ENCODE results near the gene DYNLL2. TPM values are rescaled to one million over a fixed set of nuclear protein-coding genes. Genes with fewer than 3 reads are reported as not detected.

DYNLL2 gene
- total RNA-seq, 1 experiment from 2014 or later = 29.1 TPM

- Histone ChIP-seq H3K27ac (ENCODE audit: low read depth, low read length, poor library complexity, severe bottlenecking) (no peak overlapping the region), H3K36me3 (ENCODE audit: insufficient read depth, low read length, poor library complexity, severe bottlenecking) (no peaks in the 10 kb centered on the region), H3K4me3 (ENCODE audit: low read depth, low read length, poor library complexity, severe bottlenecking) (no peak overlapping the region), H3K4me1 (ENCODE audit: insufficient read depth, low read length, poor library complexity, severe bottlenecking) (no peaks in the 10 kb centered on the region), H3K9me3 (ENCODE audit: low read depth, low read length, poor library complexity, severe bottlenecking) (peaks cover 5% of the 10 kb centered on the region), H3K27me3 (replicated peaks; ENCODE audit: insufficient read depth, low read depth, low read length, poor library complexity) (no peaks in the 10 kb centered on the region)
- DNase-seq (ENCODE audit: low spot score) = no peak
- no TSS peak for BruUV-seq (replicated peaks)
- POLR2A ChIA-PET (ENCODE audit: low non-redundant PET) = no interaction called here
- CTCF ChIA-PET = no interaction called here
- TF ChIP-seq EZH2 (IDR thresholded peaks at IDR 0.05; ENCODE audit: borderline replicate concordance, low read depth, low read length, poor library complexity, severe bottlenecking) (no peak), CTCF (conservative IDR thresholded peaks at IDR 0.05; ENCODE audit: low read depth, low read length) (no peak)
- intact Hi-C loops (cut with micrococcal nuclease; ENCODE audit: unreplicated experiment) = no loop called here
These were observed 26.0 kb downstream of the DYNLL2 start for GRCh38 chr17:58109197-58109596.

GRCh38 chr17:58110012-58110411, 26.8 kb downstream of the DYNLL2 start:
- ChIA-PET POLR2A (ENCODE audit: low non-redundant PET) (no interaction called here), CTCF (no interaction called here)
- no peak for DNase-seq (ENCODE audit: low spot score)
- no peaks in the 10 kb centered on the region for H3K36me3 ChIP-seq (ENCODE audit: insufficient read depth, low read length, poor library complexity, severe bottlenecking)
- TF ChIP-seq CTCF (conservative IDR thresholded peaks at IDR 0.05; ENCODE audit: low read depth, low read length) (no peak), EZH2 (IDR thresholded peaks at IDR 0.05; ENCODE audit: borderline replicate concordance, low read depth, low read length, poor library complexity, severe bottlenecking) (no peak)
- no TSS peak for BruUV-seq (replicated peaks)
- no peaks in the 10 kb centered on the region for H3K27me3 ChIP-seq (replicated peaks; ENCODE audit: insufficient read depth, low read depth, low read length, poor library complexity)
- H3K27ac ChIP-seq (ENCODE audit: low read depth, low read length, poor library complexity, severe bottlenecking) = no peak overlapping the region
- H3K4me3 ChIP-seq (ENCODE audit: low read depth, low read length, poor library complexity, severe bottlenecking) = no peak overlapping the region
- intact Hi-C loops (cut with micrococcal nuclease; ENCODE audit: unreplicated experiment) = loop anchor here (5.0 to 10.0 kb wide), 3 partner anchors 103 to 978 kb away; partner anchors contain the start of gene SRSF1
- peaks cover 5% of the 10 kb centered on the region for H3K9me3 ChIP-seq (ENCODE audit: low read depth, low read length, poor library complexity, severe bottlenecking)
- H3K4me1 ChIP-seq (ENCODE audit: insufficient read depth, low read length, poor library complexity, severe bottlenecking) = no peaks in the 10 kb centered on the region

- ChIA-PET POLR2A (ENCODE audit: low non-redundant PET) (no interaction called here), CTCF (no interaction called here)
- Histone ChIP-seq H3K36me3 (ENCODE audit: insufficient read depth, low read length, poor library complexity, severe bottlenecking) (no peaks in the 10 kb centered on the region), H3K9me3 (ENCODE audit: low read depth, low read length, poor library complexity, severe bottlenecking) (peaks cover 5% of the 10 kb centered on the region), H3K4me3 (ENCODE audit: low read depth, low read length, poor library complexity, severe bottlenecking) (no peak overlapping the region), H3K4me1 (ENCODE audit: insufficient read depth, low read length, poor library complexity, severe bottlenecking) (no peaks in the 10 kb centered on the region), H3K27me3 (replicated peaks; ENCODE audit: insufficient read depth, low read depth, low read length, poor library complexity) (no peaks in the 10 kb centered on the region), H3K27ac (ENCODE audit: low read depth, low read length, poor library complexity, severe bottlenecking) (no peak overlapping the region)
- BruUV-seq (replicated peaks) = no TSS peak
- DNase-seq (ENCODE audit: low spot score) = no peak
- TF ChIP-seq EZH2 (IDR thresholded peaks at IDR 0.05; ENCODE audit: borderline replicate concordance, low read depth, low read length, poor library complexity, severe bottlenecking) (no peak), CTCF (conservative IDR thresholded peaks at IDR 0.05; ENCODE audit: low read depth, low read length) (no peak)
- intact Hi-C loops (cut with micrococcal nuclease; ENCODE audit: unreplicated experiment) = loop anchor here (2.0 to 10.0 kb wide), 4 partner anchors 104 to 979 kb away; partner anchors contain the start of gene SRSF1
These were observed 28.5 kb downstream of the DYNLL2 start for GRCh38 chr17:58111676-58112075.
